Measurements from ENCODE around the gene CTSD.
A peak's percentile ranks its signal among the peaks of the same experiment; 100 is the strongest.

Gene CTSD

GRCh38 chr11:1782031-1782590 lies 18.4 kb upstream of the CTSD start:
- no peak for DNase-seq

- DNase-seq: no peak
Observed at GRCh38 chr11:1781593-1781975, 17.9 kb upstream of the CTSD start.

GRCh38 chr11:1780700-1781592 lies 17.2 kb upstream of the CTSD start:
- peak; percentile 51 for DNase-seq

- peak; percentile 14 for DNase-seq
Observed at GRCh38 chr11:1779806-1780699, 16.3 kb upstream of the CTSD start.

GRCh38 chr11:1779034-1779805 lies 15.5 kb upstream of the CTSD start:
- peak; percentile 43 for DNase-seq

GRCh38 chr11:1778141-1778911 lies 14.6 kb upstream of the CTSD start:
- peak; percentile 41 for DNase-seq

GRCh38 chr11:1777737-1778136 lies 14.0 kb upstream of the CTSD start:
- DNase-seq: no peak

GRCh38 chr11:1776944-1777715 lies 13.4 kb upstream of the CTSD start:
- DNase-seq: peak; percentile 37

- no peak for DNase-seq
Observed at GRCh38 chr11:1776331-1776851, 12.7 kb upstream of the CTSD start.

GRCh38 chr11:1774886-1775285 lies 11.2 kb upstream of the CTSD start:
- peak; percentile 30 for DNase-seq

GRCh38 chr11:1773994-1774550 lies 10.3 kb upstream of the CTSD start:
- peak; percentile 25 for DNase-seq

GRCh38 chr11:1773131-1773993 lies 9.6 kb upstream of the CTSD start:
- DNase-seq: no peak

GRCh38 chr11:1772270-1773130 lies 8.8 kb upstream of the CTSD start:
- DNase-seq: peak; percentile 91

- peak; percentile 31 for DNase-seq
Observed at GRCh38 chr11:1771700-1772099, 8.0 kb upstream of the CTSD start.

GRCh38 chr11:1771273-1771672 lies 7.5 kb upstream of the CTSD start:
- peak; percentile 22 for DNase-seq

- peak; percentile 28 for DNase-seq
Observed at GRCh38 chr11:1770528-1770927, 6.8 kb upstream of the CTSD start.

GRCh38 chr11:1770061-1770460 lies 6.3 kb upstream of the CTSD start:
- no peak for DNase-seq

- DNase-seq: peak; percentile 63
Observed at GRCh38 chr11:1769304-1769936, 5.7 kb upstream of the CTSD start.
